Measurements from ENCODE around the gene HOXB6.
A peak's percentile ranks its signal among the peaks of the same experiment; 100 is the strongest.

Gene HOXB6

DNA sequence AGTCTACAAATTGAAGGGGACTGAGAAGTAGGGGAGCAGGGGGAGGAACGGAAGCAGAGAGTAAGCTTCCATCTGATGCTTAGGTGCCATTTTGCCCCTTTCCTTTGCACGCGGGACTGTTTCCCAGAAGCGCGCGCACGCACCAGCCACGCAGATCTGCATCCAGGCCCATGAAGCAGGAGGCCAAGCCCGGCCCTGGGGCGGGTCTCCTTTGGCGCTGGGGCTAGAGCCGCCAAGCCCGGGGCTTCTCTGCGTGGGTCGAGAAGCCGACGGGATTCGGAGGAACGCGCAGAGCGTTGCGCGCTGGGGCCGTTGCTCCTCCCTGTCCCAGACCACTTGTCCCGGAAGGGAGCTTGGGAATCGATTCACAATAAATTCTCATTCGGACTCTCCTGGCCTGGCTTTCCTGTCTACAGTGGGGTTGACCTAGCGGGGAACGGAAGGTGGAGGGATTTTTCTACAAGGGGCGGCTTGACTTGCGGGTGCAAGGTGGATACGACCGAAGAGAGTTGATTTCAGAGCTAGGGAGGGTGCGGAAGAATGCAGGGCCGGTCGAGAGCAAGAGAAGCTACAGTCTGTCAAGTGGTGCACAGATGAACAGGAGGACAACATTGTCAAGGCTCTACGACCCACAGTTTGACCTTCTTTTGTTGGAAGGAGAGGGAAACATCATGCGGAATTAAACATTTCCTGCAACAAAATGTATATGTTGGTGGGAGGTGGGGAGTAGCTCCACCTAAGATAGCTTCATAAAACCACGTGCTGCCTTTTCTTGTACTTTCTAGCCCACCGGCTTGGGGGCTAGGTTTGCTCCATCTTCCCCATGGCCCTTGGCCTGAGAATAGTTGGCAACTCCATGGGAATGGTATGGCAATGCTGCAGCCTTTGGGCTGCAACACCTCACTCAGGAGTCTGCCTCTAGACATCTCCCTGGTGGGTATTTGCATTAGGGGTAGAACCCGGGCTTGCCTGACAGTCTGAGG lies 16.9 kb upstream of the HOXB6 start:
- DNase-seq = no peak

DNA sequence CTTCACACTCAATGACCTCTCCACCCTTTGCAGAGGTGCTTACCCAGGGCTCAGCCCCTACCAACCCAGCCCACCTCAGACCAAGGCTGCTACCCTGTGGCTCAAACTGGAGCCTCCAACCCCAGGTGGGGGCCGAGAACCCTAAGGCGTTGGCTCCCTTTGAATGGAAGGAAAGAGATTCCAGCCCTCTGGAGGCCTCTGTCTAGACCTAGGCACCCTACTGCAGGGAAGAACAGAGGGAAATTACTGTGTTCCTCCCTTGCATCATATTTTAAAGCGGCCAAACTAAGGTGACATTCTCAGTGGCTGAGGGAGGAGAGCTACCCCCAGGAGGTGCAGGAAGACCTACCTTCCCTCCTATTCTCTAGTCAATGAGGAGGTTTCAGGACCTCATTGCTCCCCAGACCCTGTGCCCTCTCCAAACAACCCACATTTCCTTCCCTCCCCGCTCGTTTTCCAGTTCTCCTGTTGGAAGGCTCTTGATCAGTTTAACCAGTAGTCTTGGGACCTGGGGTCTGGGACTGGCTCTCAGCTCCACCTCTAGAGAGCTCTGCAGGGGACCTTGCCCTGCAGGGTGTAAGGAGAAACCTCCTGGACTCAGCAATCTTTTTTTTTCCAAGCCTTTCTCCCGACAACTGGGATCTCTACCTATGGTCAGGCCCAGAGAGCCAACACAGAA lies 15.8 kb upstream of the HOXB6 start:
- DNase-seq = no peak

GRCh38 chr17:48619826-48620449 lies 15.2 kb upstream of the HOXB6 start:
- DNase-seq = no peak

GRCh38 chr17:48618256-48618896 lies 13.6 kb upstream of the HOXB6 start:
- peak; percentile 53 for DNase-seq

DNA sequence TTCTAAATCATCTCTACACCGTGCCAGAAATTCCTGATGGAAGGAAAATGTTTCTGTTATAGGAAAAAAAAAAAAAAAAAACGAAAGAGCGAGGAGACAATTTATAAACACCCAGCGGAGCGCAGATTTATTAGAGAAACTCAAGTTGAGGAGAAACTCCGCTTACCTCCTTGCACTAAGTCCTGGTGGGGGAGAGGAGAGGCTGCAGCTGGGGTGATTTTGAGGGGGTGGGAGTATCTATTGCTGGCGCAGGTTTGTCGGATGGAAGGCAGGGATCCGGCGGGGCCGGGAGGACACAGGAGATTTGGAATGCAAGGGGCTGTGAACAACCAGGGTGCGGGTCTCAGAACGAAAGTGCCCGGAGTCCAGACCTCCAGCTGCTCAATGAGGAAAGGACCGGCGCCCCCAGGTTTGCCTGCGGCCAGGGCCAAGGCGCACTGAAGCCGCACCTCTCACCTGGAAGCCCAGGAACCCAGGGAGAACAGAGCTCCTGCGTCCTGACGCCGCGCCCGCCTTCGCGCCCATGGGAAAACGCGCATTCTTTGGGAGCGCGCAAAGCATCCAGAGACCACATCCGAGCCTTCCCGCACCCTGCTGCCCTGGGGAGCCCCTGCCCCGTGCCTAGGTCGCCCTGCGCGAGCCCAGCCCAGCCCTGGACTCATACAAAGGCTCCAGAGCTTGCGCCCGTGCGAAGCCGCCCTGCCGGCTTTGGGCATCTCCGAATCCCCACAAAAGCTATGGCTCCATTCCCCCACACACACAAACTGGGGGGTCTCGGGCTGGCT lies 12.9 kb upstream of the HOXB6 start:
- DNase-seq = no peak

DNA sequence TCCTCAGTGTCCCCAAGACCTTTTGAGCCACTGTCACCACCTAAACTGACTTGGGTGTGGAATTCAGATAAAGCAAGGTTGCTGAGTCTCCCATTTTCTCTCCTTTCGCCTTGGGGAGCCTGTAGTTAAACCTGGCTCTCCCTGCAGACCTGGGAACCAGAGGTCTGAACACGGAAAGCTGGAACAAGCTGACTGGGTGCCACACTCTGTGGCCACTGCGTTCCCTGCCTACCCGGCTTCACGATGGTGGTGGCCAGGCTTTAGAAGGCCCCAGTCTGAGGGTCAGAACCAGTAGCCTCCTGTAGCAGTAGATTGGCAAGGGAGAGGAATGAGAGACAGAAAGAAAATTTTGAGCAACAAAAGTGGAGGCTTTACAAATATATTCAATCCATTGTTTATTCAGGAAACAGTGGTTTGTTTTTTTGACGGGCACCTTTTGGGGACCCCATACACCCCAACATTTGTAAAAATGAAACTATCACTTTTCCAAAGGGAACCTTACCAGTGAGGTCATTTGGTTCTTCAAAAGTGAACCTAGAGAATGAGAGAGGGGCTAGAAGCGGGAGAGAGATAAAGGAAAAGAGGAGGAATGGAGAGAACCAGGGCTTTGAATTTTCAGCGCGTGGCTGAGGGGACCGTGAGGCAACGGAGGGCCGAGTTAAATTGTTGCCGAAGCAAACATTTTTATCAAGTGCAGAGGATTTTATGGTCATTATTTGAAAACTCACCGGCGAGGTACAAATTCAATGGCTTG lies 12.1 kb upstream of the HOXB6 start:
- DNase-seq = no peak

DNA sequence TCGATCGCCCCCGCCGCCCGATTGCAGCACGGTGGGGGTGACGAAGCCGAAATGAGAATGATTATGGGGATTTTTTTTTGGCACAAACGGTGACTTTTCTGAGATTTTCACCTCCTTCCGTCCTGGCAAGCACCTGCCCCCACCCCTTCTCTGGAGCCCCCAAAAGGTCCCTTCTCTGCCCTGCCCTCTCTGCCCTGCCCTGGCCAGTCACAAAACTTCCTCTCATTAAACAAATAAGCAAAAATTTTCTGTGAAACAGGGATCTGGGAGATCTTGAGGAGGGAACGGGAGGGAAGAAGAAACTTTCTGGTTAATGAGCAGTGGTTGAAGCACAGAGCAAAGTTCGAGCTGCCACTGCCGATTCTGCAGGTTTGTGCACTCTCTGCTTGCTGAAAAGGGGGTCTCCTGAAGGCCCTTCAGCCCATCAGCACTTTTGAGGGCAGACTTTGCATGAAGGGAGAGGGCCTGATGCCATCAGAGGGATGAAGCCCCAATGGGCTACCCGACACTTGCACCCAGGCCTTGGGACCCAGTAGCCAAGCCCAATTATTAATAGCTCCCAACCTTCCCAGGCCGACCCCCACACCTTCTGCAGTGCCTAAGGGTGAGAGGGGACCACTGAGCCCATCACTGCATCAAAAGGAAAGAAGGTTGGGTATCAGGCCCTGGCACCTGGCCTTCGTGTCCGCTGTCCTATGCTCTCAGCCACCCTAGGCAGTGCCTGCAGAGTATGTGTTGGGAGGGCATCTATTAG lies 11.4 kb upstream of the HOXB6 start:
- no peak for DNase-seq

DNA sequence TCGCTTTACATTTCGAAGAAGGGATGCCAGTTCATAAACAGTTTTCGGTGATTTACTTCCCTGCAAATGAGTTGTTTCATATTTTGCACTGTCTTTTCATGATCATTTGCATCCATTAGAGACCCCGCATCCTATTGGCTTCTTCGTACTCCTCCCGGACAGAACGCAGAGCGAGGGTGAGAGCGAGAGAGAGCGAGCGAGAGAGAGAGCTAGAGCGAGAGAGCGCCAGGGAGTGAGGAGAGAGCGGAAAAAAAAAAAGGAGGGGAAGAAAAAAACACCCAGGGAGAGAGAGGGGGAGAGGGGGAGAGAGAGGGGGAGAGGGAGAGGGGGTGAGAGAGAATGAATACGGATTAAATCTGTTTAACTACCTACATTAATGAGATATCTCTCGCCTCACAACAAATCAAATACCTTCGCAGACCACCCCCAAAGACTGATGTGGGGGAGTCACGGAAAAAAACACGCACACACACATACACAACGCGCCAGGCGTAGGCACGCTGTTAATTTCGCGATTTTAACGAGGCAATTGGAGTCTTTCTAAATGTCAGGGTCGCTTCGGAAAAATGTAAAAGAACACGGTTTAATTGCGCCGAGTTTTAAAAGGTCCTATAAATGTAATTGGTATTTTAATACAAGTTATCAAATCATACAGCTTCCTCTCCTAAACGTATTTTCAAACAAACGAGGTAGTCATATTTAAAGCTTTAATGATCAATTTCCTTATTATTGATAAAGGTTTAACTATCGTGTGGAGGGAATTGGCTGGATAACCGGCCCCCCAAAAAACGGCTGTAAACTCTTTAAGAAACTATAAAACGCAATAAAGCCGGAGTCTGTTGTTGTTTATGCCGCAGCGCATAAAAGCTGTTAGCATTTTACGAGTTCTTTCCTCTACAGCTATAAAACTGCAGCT lies 10.5 kb upstream of the HOXB6 start, which contains the start of gene HOXB8:
Gene HOXB8, minus strand, starts transcription at position 246 of the 916 bp plus-strand sequence. CDS start 588 bp downstream, outside the sequence.
- DNase-seq = no peak

GRCh38 chr17:48613862-48614694 lies 9.3 kb upstream of the HOXB6 start:
- no peak for DNase-seq

DNA sequence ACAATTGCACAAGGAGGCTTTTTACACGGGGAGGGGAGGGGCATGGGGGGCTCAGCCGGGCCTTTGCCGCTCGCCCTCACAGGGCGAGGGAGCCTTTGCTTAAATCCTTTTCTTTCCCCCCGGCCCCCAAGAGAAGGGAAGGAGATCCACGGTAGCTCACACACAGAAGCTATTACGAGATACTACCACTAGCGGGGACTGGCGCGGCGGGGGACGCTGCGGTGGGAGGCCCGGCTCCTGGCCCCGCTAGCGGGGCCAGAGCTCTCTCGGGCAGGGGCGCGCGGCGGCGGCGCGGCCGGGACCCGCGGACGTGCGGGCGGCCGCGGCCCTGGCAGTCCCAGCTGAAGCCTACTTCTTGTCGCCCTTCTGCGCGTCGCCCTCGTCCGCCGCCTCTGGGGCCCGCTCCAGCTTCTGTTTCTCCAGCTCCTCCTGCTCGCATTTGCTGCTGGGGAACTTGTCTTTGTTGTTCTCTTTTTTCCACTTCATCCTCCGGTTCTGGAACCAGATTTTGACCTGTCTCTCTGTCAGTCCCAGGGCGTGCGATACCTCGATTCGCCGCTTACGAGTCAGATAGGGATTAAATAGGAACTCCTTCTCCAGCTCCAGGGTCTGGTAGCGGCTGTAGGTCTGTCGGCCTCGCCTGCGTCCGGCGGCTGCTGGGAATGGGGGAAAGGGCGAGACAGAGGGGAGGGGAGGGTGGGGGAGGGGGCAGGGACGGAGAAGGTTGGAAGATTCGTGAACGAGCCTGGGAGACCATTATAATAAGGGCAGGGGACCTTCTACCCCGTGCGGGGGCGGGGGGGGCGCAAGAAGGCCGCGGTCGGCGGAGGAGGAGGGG lies 8.3 kb upstream of the HOXB6 start:
- peak; percentile 5 for DNase-seq

GRCh38 chr17:48612456-48612853 lies 7.7 kb upstream of the HOXB6 start:
- no peak for DNase-seq

DNA sequence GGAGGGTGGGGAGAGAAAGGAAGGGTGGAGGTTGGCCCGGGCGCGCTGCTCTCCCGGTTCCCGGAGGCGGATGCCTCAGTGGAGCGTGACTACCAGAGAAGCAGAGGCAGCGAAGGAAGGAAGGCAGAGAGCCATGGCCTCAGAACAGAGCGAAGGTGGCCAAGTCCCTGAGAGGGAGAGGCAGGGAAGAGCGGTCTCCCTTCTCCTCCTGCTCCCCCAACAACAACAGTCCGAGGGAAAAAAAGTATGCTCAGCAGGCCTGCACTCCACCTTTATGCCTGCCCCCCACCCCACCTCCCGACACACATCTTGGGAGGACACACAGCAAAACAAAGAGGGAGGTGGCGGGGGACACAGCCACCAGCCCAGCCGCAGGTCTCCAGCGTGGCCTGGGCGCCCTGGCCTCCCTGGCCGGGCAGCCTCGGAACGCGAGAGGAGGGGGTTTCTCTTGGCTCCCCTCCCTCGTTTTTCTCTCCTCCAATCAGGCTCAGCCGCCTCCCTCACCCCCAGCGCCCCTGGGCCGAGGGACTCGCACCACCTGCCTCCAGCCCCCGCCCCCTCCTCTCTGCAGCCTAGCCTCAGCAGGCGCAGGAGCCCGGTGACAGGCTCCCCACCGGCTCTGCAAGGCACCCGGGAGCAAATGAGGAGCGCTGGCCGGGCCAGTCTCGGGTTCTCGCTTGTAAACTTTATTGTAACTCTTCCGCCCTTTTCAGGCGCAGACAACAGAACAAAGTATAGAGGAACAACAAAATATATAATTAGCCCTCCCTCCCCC lies 7.1 kb upstream of the HOXB6 start:
- no peak for DNase-seq

- peak; percentile 10 for DNase-seq
Observed at GRCh38 chr17:48611213-48611612, 6.4 kb upstream of the HOXB6 start.

GRCh38 chr17:48610282-48611211 lies 5.8 kb upstream of the HOXB6 start, which contains the start of gene HOXB7:
Gene HOXB7 (minus strand): TSS chr17:48611017. CDS start chr17:48610918, 99 bp downstream.
- peak; percentile 11 for DNase-seq

GRCh38 chr17:48609759-48610281 lies 5.0 kb upstream of the HOXB6 start:
- no peak for DNase-seq
